Right lobe of liver (tissue), 6 donors: ENCODE data around the gene DAP3. TPM values are rescaled to one million over a fixed set of nuclear protein-coding genes. Genes with fewer than 3 reads are reported as not detected.
"Not testable (repeated sequence)": the region's sequence is repeated elsewhere in the genome, so short reads cannot be mapped to it uniquely, and the experiment has no call there.

Experiments used
- ATAC-seq, 4 donors: fragments of 200-7000 bp; cut with Tn5 transposase; one replicate each; pipeline ENCODE4 v1.9.1; 2020; ENCODE audit warnings: mild to moderate bottlenecking in 4 of 4, moderate library complexity in 4 of 4
- DNase-seq, 3 donors: peaks; one replicate each; pipeline ENCODE4 v3.0.0-alpha.2; 2020
- H3K27ac ChIP-seq, 3 donors: fragments of 200-600 bp; one replicate each; pipeline ENCODE4 v1.8.0; 2022
- H3K27me3 ChIP-seq, 2 donors: fragments of 200-600 bp; one replicate each; pipeline ENCODE4 v1.8.0; 2022
- H3K36me3 ChIP-seq, 4 donors: fragments of 200-600 bp; sonication (generic) in 1 of 4; one replicate each; pipeline versions ENCODE4 v1.5.1 to v1.8.0; 2017 to 2022; ENCODE audit warnings: control low read depth in 1 of 4
- H3K4me1 ChIP-seq, 4 donors: fragments of 200-600 bp; sonication (generic) in 1 of 4; one replicate each; pipeline versions ENCODE4 v1.5.1 to v1.8.0; 2017 to 2022; ENCODE audit warnings: control low read depth in 1 of 4
- H3K4me3 ChIP-seq, 3 donors: fragments of 200-600 bp; one replicate each; pipeline ENCODE4 v1.8.0; 2022
- H3K9me3 ChIP-seq, 4 donors: fragments of 200-600 bp; sonication (generic) in 1 of 4; one replicate each; pipeline versions ENCODE4 v1.5.1 to v1.8.0; 2017 to 2022; ENCODE audit warnings: control low read depth in 1 of 4
- POLR2A ChIP-seq: fragments of 450-650 bp; IDR thresholded peaks from one replicate; pipeline ENCODE4 v1.6.1; 2017; ENCODE audit warnings: antibody characterized with exemption, mild to moderate bottlenecking
- WGBS: methylation state at CpG from one replicate; pipeline ENCODE4 v1.1.6; 2018; ENCODE audit warnings: low coverage, low lambda C conversion rate; ENCODE audit not compliant: insufficient coverage; ENCODE audit errors: missing lambda C conversion rate; 5-methylcytosine and 5-hydroxymethylcytosine counted together
- intact Hi-C, 2 donors: fragments of 100-400 bp; cut with DNase I; formaldehyde crosslinking; loops; one replicate each; pipeline versions ENCODE4 v1.11.2 to v1.14.1; 2022
- long read RNA-seq: library from polyadenylated mRNA; unstranded; transcript quantifications from one replicate; pipeline ENCODE4 v2.0.0, GENCODE V29; 2019
- total RNA-seq, 6 experiments: library from RNA; depleted of rRNA in 2 of 6; stranded (reverse); fragments of >200 nt in 2 of 6; fragmentation: NEBNext Ultra II Directional in 3 of 6; extraction: Animal tissue kit (Norgen Biotek cat#: 25700) in 3 of 6; gene quantifications; one replicate each; pipeline versions ENCODE4 v1.1.0 to v1.2.4, GENCODE V29; 2016 to 2023
- TF ChIP-seq, protein P1 (sequence below), 4 donors: fragments of 200-600 bp in 3 of 4; fragments of 450-650 bp in 1 of 4; IDR thresholded peaks; one replicate each; pipeline versions ENCODE4 v1.5.1 to v1.8.0; 2016 to 2022; ENCODE audit warnings: antibody characterized with exemption in 4 of 4, mild to moderate bottlenecking in 2 of 4
- donor health status: DM: no; HTN: yes; CAD: no.
- donor health status: DM: no; HTN: no; CAD: no.
- donor health status: DM: no; HTN: no; CAD: no.
- donor health status: DM: no; HTN: yes; CAD: no.
- donor health status: DM: no; HTN: yes; CAD: no.

DAP3 gene
- total RNA-seq: 100 to 1,000 TPM in 2 of 6 experiments, 10 to 100 TPM in 4; 53.9 to 136 (median 65.7) TPM
- long read RNA-seq, transcript DAP3-202 (13 exons, 2,089 nt): major isoform, 7 of 14 reads
- long read RNA-seq, partial matches to known transcripts: 4 of 14 reads
- long read RNA-seq, other reads (novel, unspliced or antisense): 2 of 14 reads

GRCh38 chr1:155689081-155689607, at the start of gene DAP3:
DAP3 (plus strand) TSS chr1:155689091; CDS start chr1:155709780, 20,689 bp downstream.
- H3K9me3 ChIP-seq, H3K27me3 ChIP-seq, H3K36me3 ChIP-seq, intact Hi-C loops, DNase-seq: not testable (repeated sequence)
- H3K27ac ChIP-seq: peak within 1 kb of the TSS; percentile 99 to 100 (median 99)
- peak; percentile 9 for TF ChIP-seq POLR2A
- H3K4me1 ChIP-seq: peaks cover 0 to 26% (median 5%) of the 10 kb centered on the region in 4 donors
- peak within 1 kb of the TSS; percentile 95 to 98 (median 96) for H3K4me3 ChIP-seq
- WGBS: 0% methylated on average over 17 of the region's 28 CpGs
- ATAC-seq: peak in 1 of 4 donors; percentile 1

DNA sequence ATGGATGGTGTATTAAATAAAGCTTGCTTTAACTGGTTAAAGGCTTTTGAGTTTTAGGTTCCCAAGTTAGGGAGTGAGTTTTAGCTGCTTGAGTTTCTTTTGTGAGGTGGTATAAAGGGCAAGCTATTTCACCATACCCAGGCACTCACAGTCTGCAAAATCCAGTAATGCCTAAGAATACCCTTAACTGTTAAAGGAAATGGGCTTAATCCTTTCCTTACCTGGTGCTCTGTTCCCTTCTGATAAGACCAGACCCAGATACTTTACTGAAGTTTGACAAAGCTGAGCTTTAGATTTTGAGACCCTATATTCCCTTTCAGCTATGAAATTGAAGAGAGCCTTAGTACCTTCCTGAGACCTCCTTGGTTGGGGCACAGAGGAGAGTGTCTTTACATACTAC, 48.5 kb upstream of the DAP3 start:
- DNase-seq: no peak
- H3K9me3 ChIP-seq: peaks cover 0 to 6% (median 0%) of the 10 kb centered on the region in 4 donors
- H3K27me3 ChIP-seq: no peaks in the 10 kb centered on the region
- intact Hi-C loops: no loop called here
- no peaks in the 10 kb centered on the region for H3K36me3 ChIP-seq
- TF ChIP-seq POLR2A: no peak
- TF ChIP-seq, protein P1, sequence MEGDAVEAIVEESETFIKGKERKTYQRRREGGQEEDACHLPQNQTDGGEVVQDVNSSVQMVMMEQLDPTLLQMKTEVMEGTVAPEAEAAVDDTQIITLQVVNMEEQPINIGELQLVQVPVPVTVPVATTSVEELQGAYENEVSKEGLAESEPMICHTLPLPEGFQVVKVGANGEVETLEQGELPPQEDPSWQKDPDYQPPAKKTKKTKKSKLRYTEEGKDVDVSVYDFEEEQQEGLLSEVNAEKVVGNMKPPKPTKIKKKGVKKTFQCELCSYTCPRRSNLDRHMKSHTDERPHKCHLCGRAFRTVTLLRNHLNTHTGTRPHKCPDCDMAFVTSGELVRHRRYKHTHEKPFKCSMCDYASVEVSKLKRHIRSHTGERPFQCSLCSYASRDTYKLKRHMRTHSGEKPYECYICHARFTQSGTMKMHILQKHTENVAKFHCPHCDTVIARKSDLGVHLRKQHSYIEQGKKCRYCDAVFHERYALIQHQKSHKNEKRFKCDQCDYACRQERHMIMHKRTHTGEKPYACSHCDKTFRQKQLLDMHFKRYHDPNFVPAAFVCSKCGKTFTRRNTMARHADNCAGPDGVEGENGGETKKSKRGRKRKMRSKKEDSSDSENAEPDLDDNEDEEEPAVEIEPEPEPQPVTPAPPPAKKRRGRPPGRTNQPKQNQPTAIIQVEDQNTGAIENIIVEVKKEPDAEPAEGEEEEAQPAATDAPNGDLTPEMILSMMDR (IDR thresholded peaks at IDR 0.05): no peak
- no peak overlapping the region for H3K4me3 ChIP-seq
- H3K4me1 ChIP-seq: peaks cover 0 to 8% (median 0%) of the 10 kb centered on the region in 4 donors
- ATAC-seq: no peak
- no peak overlapping the region for H3K27ac ChIP-seq

DNA sequence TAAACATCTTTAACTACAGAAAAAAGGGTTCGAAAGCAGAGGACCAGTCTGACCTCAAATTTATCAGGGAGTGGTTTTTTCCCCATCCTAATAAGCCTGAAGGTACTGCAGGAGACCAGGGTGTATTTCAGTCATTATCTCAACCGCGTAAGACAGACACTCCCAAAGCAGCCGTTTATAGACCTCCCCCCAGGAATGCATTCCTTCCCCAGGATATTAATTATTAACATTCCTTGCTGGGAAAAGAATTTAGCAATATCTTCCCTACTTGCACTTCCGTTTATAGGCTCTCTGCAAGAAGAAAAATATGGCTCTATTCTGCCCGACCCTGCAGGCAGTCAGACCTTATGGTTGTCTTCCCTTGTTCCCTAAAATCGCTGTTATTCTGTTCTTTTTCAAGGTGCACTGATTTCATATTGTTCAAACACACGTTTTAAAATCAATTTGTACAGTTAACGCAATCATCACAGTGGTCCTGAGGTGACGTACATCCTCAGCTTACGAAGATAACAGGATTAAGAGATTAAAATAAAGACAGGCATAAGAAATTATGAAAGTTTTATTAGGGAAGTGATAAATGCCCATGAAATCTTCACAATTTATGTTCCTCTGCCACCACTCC, 46.2 kb upstream of the DAP3 start:
- intact Hi-C loops, H3K4me3 ChIP-seq, H3K27me3 ChIP-seq, ATAC-seq, H3K9me3 ChIP-seq, H3K27ac ChIP-seq, DNase-seq, H3K4me1 ChIP-seq, H3K36me3 ChIP-seq: not testable (repeated sequence)
- 66% methylated on average over 10 of the region's 11 CpGs for WGBS

DNA sequence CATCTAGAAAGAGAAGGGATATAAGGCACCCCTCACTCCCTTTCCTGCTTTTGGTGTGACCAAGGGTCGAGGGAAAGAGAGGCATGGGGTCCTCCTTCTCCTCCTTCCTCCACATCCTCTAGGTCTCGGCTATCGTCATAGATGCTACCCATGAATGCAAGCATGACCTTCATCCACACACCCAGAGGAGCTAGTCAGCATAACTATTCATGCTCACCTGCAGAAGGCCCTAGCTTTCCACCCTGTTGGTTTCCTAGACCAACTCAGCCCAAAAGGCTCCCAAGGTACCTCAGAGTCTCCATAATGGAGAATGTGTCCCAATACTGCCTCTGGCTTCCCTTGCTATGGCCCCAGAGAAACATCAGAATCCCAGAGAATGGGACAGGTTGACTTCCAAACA, 45.7 kb upstream of the DAP3 start:
- no peaks in the 10 kb centered on the region for H3K36me3 ChIP-seq
- no peak for DNase-seq
- 80% methylated on average over 3 of the region's 3 CpGs for WGBS
- H3K4me3 ChIP-seq: no peak overlapping the region
- no peak overlapping the region for H3K27ac ChIP-seq
- intact Hi-C loops: no loop called here
- no peaks in the 10 kb centered on the region for H3K4me1 ChIP-seq
- no peak for TF ChIP-seq POLR2A
- TF ChIP-seq, protein P1 (IDR thresholded peaks at IDR 0.05): no peak
- H3K27me3 ChIP-seq: no peaks in the 10 kb centered on the region
- ATAC-seq: no peak
- H3K9me3 ChIP-seq: peaks cover 0 to 6% (median 0%) of the 10 kb centered on the region in 4 donors

DNA sequence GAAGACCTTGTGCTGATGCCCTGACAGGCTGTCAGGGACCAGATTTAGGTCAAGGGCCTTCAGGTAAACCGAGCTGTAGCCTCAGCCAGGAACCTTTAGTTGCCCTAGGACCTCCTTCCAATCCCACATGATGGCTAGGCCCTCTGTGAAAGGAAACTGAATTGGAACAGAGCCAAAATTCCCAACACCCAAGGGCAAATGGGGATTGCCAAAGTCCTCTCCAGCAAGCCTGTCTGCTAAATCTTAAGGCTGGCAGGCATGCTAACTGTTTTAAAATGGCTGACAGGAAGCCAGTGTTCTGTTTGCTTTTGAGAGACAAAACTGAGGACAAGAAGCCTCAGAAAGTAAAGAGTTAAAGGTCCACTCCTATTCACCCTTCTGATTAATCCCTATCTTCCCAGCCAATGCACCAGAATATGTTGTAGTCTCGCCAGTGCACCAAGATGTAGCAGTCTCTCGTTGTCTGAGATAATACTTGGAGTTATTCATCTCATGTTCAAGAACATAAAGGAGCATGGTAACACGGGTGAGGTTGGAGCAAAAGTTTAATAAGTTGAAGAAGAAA, 43.8 kb upstream of the DAP3 start:
- TF ChIP-seq, protein P1 (IDR thresholded peaks at IDR 0.05): no peak
- TF ChIP-seq POLR2A: no peak
- Histone ChIP-seq H3K4me3 (no peak overlapping the region), H3K4me1 (no peaks in the 10 kb centered on the region), H3K27ac (no peak overlapping the region), H3K36me3 (no peaks in the 10 kb centered on the region), H3K9me3 (peaks cover 0 to 6% (median 0%) of the 10 kb centered on the region in 4 donors), H3K27me3 (no peaks in the 10 kb centered on the region)
- 75% methylated on average over 4 of the region's 4 CpGs for WGBS
- intact Hi-C loops: no loop called here
- ATAC-seq (no peak), DNase-seq (no peak)
